Heart right ventricle (tissue), 16 donors: Measurements from ENCODE around the gene ACTR3. TPM values are rescaled to one million over a fixed set of nuclear protein-coding genes. Genes with fewer than 3 reads are reported as not detected.
"Not testable (repeated sequence)": the region's sequence is repeated elsewhere in the genome, so short reads cannot be mapped to it uniquely, and the experiment has no call there.

Experiments used
- ATAC-seq, 8 donors: fragments of 200-7000 bp; cut with Tn5 transposase; one replicate each; pipeline ENCODE4 v1.9.1; 2020; ENCODE audit warnings: mild to moderate bottlenecking in 8 of 8, moderate library complexity in 8 of 8, moderate number of reproducible peaks in 1 of 8
- DNase-seq, 2 donors: peaks; one replicate each; pipeline ENCODE4 v3.0.0-alpha.2; 2020
- H3K27ac ChIP-seq, 10 donors: fragments of 200-600 bp; sonication (generic) in 2 of 10; one replicate each; pipeline versions ENCODE4 v1.5.0 to v1.8.0; 2020 to 2022; ENCODE audit warnings: mild to moderate bottlenecking in 3 of 10
- H3K27me3 ChIP-seq, 7 donors: fragments of 200-600 bp; one replicate each; pipeline ENCODE4 v1.8.0; 2021 to 2022; ENCODE audit warnings: mild to moderate bottlenecking in 2 of 7
- H3K36me3 ChIP-seq, 9 donors: fragments of 200-600 bp; sonication (generic) in 1 of 9; one replicate each; pipeline versions ENCODE4 v1.5.0 to v1.8.0; 2020 to 2022; ENCODE audit warnings: mild to moderate bottlenecking in 2 of 9
- H3K4me1 ChIP-seq, 9 donors: fragments of 200-600 bp; sonication (generic) in 1 of 9; one replicate each; pipeline versions ENCODE4 v1.5.0 to v1.8.0; 2020 to 2022; ENCODE audit warnings: mild to moderate bottlenecking in 4 of 9
- H3K4me3 ChIP-seq, 10 donors: fragments of 200-600 bp; sonication (generic) in 2 of 10; one replicate each; pipeline versions ENCODE4 v1.5.0 to v1.8.0; 2020 to 2022; ENCODE audit warnings: mild to moderate bottlenecking in 7 of 10, moderate library complexity in 2 of 10
- H3K9me3 ChIP-seq, 11 donors: fragments of 200-600 bp in 10 of 11; sonication (generic) in 2 of 11; one replicate each; pipeline versions ENCODE4 v1.5.0 to v1.8.0; 2013 to 2022; ENCODE audit warnings: mild to moderate bottlenecking in 2 of 11, control low read depth in 1 of 11, moderate library complexity in 1 of 11
- WGBS, 2 donors: extraction: QIAGEN DNeasy Blood & Tissue Kit; methylation state at CpG; one replicate each; pipeline ENCODE4 v1.1.7; 2013; ENCODE audit warnings: inconsistent platforms in 1 of 2; 5-methylcytosine and 5-hydroxymethylcytosine counted together
- intact Hi-C, 10 donors: fragments of 100-400 bp; cut with DNase I; formaldehyde crosslinking; loops; one replicate each; pipeline versions ENCODE4 v1.11.1 to v1.14.2; 2022
- long read RNA-seq, 3 donors: library from polyadenylated mRNA; unstranded; transcript quantifications; one replicate each; pipeline ENCODE4 v2.0.0, GENCODE V29; 2020 to 2021
- polyA plus RNA-seq, 2 donors: library from polyadenylated mRNA; stranded (reverse); fragments of 200-250 nt; gene quantifications; one replicate each; pipeline ENCODE4 v1.2.3, GENCODE V29; 2013
- total RNA-seq, 10 donors: library from RNA; stranded (reverse); fragmentation: NEBNext Ultra II Directional in 3 of 10; extraction: Animal tissue kit (Norgen Biotek cat#: 25700) in 3 of 10; gene quantifications; one replicate each; pipeline versions ENCODE4 v1.2.1 to v1.2.4, GENCODE V29; 2021 to 2023
- TF ChIP-seq, protein P1 (sequence below), 9 donors: fragments of 200-600 bp; sonication (generic) in 2 of 9; IDR thresholded peaks; one replicate each; pipeline versions ENCODE4 v1.5.0 to v1.8.0; 2021 to 2022; ENCODE audit warnings: antibody characterized with exemption in 9 of 9, mild to moderate bottlenecking in 5 of 9, moderate library complexity in 1 of 9
- donor health status: Arrhythmogenic right ventricular cardiomyopathy.
- donor health status: ischemic (EF 13 %, LVEDD 7.1; RV severe dilation, severe dysfunction).
- donor health status: healthy with polysubstance abuse.
- donor health status: DM: no; HTN: yes; CAD: no.
- donor health status: DM: no; HTN: no; CAD: no.
- donor health status: ischemic (EF 25% LVEDD 6.9; RV normal size, moderate dysfunction).
- donor health status: ischemic (EF 25% LVEDD 5.7; RV mildly dilated, moderate dysfunction).
- donor health status: healthy.
- donor health status: DM: yes; HTN: yes; CAD: no.
- donor health status: Ischemic cardiomyopathy.
- donor health status: ischemic (EF 35%, LVEDD 5.7; RV mildly dilated, moderate dysfunction).
- donor health status: nonischemic (EF 11% LVEDD 7.7; RV severe dilation, severe dysfunction).
- donor health status: DM: yes; HTN: yes; CAD: no.
- donor health status: PGD.
- donor health status: ischemic (EF 29% LVEDD 5.4; RV normal size, mild dysfunction).
- donor health status: nonischemic (EF 23%, LVEDD 6.1; RV moderate dilation, normal function).

ACTR3 gene
- total RNA-seq (100 to 1,000 TPM in 9 of 10 donors, 10 to 100 TPM in 1; 97.0 to 167 (median 116) TPM), polyA plus RNA-seq (10 to 100 TPM; 12.7 to 68.8 TPM)
- long read RNA-seq, donor 1, full-length matches to known transcripts: 116 of 120 reads
- long read RNA-seq, donor 1, partial matches to known transcripts: 2 of 120 reads
- long read RNA-seq, donor 1, other reads (novel, unspliced or antisense): 2 of 120 reads
- long read RNA-seq, donor 2, full-length matches to known transcripts: 123 of 130 reads
- long read RNA-seq, donor 2, partial matches to known transcripts: 4 of 130 reads
- long read RNA-seq, donor 2, other reads (novel, unspliced or antisense): 3 of 130 reads
- long read RNA-seq, donor 3, full-length matches to known transcripts: 373 of 410 reads
- long read RNA-seq, donor 3, partial matches to known transcripts: 22 of 410 reads
- long read RNA-seq, donor 3, other reads (novel, unspliced or antisense): 15 of 410 reads

DNA sequence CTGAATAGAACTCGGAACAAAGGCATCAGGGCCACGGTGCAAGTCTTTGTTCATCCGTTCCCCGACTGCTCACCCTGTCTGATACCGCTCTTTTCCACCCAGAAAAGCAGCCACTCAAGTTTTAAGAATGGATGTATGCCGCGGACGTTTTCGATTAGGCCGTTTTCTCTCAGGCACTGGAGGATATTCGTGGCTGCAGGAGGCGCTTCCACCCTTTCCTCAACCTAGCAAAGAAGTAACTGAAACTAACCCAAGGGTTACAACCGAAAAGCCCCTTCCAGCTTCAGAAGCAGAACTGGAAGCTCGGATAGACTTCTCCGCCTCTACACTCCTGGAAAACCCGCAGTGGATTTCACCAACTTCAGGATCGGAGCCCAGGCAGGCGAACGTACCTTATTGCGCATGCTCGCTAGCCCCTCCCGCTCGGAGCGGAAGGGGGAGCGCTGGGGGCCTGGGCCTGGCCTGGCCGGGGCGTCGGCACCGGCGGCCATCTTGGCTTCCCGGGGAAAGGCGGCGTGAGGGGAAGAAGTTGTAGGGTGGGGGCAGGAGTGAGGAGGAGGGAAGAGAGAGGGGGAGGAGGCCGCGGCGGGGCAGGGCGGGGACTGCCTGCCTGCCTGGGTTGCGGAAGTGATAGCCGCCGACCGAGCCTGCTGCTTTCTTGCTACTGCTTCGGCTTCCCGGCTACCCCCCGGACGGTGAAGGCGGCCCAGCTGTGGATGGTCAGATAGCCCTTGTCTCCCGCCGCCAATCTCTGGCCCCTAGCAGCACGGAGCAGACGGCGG, at the start of gene ACTR3:
Gene ACTR3 (plus strand): TSS at position 619 of the 782 bp plus-strand sequence. CDS start 191 bp downstream, outside the sequence.
- Histone ChIP-seq H3K27me3 (no peaks in the 10 kb centered on the region), H3K36me3 (peaks cover 0 to 22% (median 0%) of the 10 kb centered on the region in 9 donors), H3K27ac (peak within 1 kb of the TSS; percentile 81 to 100 (median 98)), H3K4me3 (peak within 1 kb of the TSS; percentile 78 to 98 (median 96)), H3K9me3 (no peaks in the 10 kb centered on the region), H3K4me1 (peaks cover 3 to 75% (median 61%) of the 10 kb centered on the region in 9 donors)
- ATAC-seq (peak; percentile 98 to 99 (median 98)), DNase-seq (peak; percentile 98)
- TF ChIP-seq, protein P1, sequence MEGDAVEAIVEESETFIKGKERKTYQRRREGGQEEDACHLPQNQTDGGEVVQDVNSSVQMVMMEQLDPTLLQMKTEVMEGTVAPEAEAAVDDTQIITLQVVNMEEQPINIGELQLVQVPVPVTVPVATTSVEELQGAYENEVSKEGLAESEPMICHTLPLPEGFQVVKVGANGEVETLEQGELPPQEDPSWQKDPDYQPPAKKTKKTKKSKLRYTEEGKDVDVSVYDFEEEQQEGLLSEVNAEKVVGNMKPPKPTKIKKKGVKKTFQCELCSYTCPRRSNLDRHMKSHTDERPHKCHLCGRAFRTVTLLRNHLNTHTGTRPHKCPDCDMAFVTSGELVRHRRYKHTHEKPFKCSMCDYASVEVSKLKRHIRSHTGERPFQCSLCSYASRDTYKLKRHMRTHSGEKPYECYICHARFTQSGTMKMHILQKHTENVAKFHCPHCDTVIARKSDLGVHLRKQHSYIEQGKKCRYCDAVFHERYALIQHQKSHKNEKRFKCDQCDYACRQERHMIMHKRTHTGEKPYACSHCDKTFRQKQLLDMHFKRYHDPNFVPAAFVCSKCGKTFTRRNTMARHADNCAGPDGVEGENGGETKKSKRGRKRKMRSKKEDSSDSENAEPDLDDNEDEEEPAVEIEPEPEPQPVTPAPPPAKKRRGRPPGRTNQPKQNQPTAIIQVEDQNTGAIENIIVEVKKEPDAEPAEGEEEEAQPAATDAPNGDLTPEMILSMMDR (IDR thresholded peaks at IDR 0.05): peak in 3 of 9 donors; percentile 17 to 31 (median 23)
- intact Hi-C loops: loop anchor here in 8 of 10 donors (1.0 to 10.0 kb wide), 8 partner anchors 38 to 135 kb away; partner anchors contain the start of gene SLC35F5 (in 7 of the 8)
- 0 to 1% methylated on average over 50 of the region's 51 CpGs for WGBS, 2 donors

DNA sequence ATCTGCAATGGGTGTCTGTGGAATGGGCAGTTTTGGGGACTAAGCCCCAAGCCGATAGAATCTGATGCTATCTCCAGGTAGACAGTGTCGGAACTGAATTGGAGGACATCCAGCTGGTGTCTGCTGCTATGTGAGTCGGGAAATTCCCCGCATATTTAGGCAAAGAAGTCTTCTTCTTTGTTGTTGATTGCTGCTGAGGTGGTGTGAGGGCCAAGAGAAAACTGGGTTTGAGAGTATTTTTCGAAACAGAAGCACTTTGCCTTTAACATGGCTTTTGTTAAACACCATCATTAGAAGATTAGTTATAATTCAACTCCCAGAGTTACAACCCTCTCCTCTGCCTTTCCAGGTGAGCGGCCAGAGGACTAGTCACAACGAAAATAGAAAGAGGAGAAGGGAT, 49.4 kb upstream of the ACTR3 start:
- DNase-seq (no peak), ATAC-seq (no peak)
- TF ChIP-seq, protein P1 (IDR thresholded peaks at IDR 0.05): no peak
- WGBS, 2 donors: 79 to 84% methylated on average over 7 of the region's 7 CpGs
- no peaks in the 10 kb centered on the region for H3K9me3 ChIP-seq
- intact Hi-C loops: no loop called here
- H3K36me3 ChIP-seq: no peaks in the 10 kb centered on the region
- H3K27ac ChIP-seq: no peak overlapping the region
- no peak overlapping the region for H3K4me3 ChIP-seq
- no peaks in the 10 kb centered on the region for H3K27me3 ChIP-seq
- no peaks in the 10 kb centered on the region for H3K4me1 ChIP-seq

DNA sequence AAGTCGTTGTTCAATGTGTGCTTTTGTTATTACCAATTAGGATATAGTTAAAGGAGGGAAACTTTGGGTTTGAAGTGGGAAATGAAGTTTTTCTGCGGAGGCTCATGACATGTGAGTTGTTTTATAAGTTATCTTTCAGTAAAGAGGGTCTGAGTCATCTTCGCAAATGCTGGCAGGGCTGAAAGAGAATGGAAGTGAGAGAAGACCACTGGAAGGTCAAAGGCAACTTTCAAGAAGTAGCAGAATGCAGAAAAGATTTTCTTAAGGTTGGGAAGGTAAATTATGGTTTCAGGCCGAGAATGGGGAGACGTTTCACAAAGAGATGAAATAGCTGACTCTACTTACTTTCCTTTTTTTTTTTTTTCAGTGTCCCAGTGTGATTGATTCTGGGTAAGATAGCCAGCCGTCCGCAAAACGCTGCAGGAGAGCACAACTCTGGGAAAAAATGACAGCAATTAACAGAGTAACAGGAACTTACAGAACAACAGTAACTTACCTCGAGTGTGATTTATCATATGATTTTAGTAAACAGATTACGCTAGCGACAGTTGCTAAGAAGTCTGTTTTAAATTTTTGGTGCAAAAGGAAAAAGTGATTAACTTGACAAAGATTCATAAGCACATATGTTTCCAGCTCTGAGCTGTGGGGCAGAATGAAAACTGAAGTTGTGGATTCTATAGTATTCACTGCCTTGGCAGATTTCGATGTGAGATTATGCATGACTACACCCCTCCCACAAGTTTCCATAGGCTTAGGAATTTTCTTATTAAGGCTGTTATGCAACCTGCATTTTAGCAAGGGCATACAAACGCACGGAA, 46.8 kb upstream of the ACTR3 start:
- DNase-seq (no peak), ATAC-seq (no peak)
- Histone ChIP-seq H3K27ac (no peak overlapping the region), H3K27me3 (no peaks in the 10 kb centered on the region), H3K9me3 (peaks cover 0 to 4% (median 0%) of the 10 kb centered on the region in 11 donors), H3K36me3 (no peaks in the 10 kb centered on the region), H3K4me1 (peaks cover 0 to 3% (median 0%) of the 10 kb centered on the region in 9 donors), H3K4me3 (no peak overlapping the region)
- intact Hi-C loops: no loop called here
- WGBS, 2 donors: 76 to 85% methylated on average over 14 of the region's 14 CpGs
- TF ChIP-seq, protein P1 (IDR thresholded peaks at IDR 0.05): no peak

DNA sequence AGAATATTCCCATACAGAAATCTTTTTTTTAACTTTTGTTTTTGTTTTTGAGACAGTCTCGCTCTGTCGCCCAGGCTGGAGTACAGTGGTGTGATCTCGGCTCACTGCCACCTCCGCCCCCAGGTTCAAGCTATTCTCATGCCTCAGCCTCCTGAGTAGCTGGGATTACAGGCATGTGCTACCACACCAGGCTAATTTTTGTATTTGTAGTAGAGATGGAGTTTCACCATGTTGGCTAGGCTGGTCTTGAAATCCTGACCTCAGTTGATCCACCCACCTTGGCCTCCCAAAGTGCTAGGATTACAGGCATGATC, 46.2 kb upstream of the ACTR3 start:
- intact Hi-C loops, H3K27ac ChIP-seq, H3K4me1 ChIP-seq, H3K27me3 ChIP-seq, ATAC-seq, H3K4me3 ChIP-seq, H3K36me3 ChIP-seq, H3K9me3 ChIP-seq, DNase-seq: not testable (repeated sequence)
- 90 to 92% methylated on average over 4 of the region's 4 CpGs for WGBS, 2 donors
